HepG2 (cell line): ENCODE data around the gene PSMB9. TPM values are rescaled to one million over a fixed set of nuclear protein-coding genes. Genes with fewer than 3 reads are reported as not detected.
A peak's percentile ranks its signal among the peaks of the same experiment; 100 is the strongest.

Experiments
- CAMTA2 ChIP-seq: sonication (generic); formaldehyde crosslinking; IDR thresholded peaks from 2 replicates; pipeline ENCODE4 v1.4.0; 2020; ENCODE audit warnings: mild to moderate bottlenecking, missing genetic modification reagents, borderline replicate concordance
- MATR3 ChIP-seq: sonication (generic); formaldehyde crosslinking; IDR thresholded peaks from 2 replicates; pipeline ENCODE4 v1.4.0; 2020; ENCODE audit warnings: missing genetic modification reagents
- REL ChIP-seq: sonication (generic); formaldehyde crosslinking; conservative IDR thresholded peaks from 2 replicates; pipeline ENCODE4 v1.8.0; 2022; ENCODE audit warnings: mild to moderate bottlenecking, missing genetic modification reagents, moderate library complexity
- SRSF1 ChIP-seq: fragments of 200-400 bp; formaldehyde crosslinking; optimal IDR thresholded peaks from 2 replicates; pipeline ENCODE3; 2017; ENCODE audit warnings: mild to moderate bottlenecking, low read depth, low read length, moderate library complexity
- ZNF556 ChIP-seq: sonication (generic); formaldehyde crosslinking; IDR thresholded peaks from 2 replicates; pipeline ENCODE4 v1.4.0; 2020; ENCODE audit warnings: mild to moderate bottlenecking, missing genetic modification reagents, borderline replicate concordance
- ZNF570 ChIP-seq: sonication (generic); formaldehyde crosslinking; IDR thresholded peaks from 2 replicates; pipeline ENCODE4 v1.4.0; 2020; ENCODE audit warnings: mild to moderate bottlenecking, missing genetic modification reagents, borderline replicate concordance
- ZNF768 ChIP-seq: sonication (generic); formaldehyde crosslinking; IDR thresholded peaks from 2 replicates; pipeline ENCODE4 v1.4.0; 2020; ENCODE audit warnings: missing genetic modification reagents
- ZNF891 ChIP-seq: sonication (generic); formaldehyde crosslinking; IDR thresholded peaks from 2 replicates; pipeline ENCODE4 v1.5.0; 2020; ENCODE audit warnings: mild to moderate bottlenecking, missing genetic modification reagents
- polyA plus RNA-seq, 8 experiments: library from polyadenylated mRNA; depleted of rRNA in 3 of 8; stranded (reverse) in 7 of 8; unstranded in 1 of 8; fragments of >200 nt; fragmentation: Illumina TruSeq in 4 of 8; extraction: Trizol in 4 of 8; gene quantifications; 2 replicates each; pipeline versions ENCODE4 v1.2.1 to v1.2.3, GENCODE V29; 2011 to 2016; ENCODE audit warnings: low read depth in 4 of 8, missing spikeins in 1 of 8, mixed read lengths in 1 of 8; ENCODE audit not compliant: insufficient read depth in 1 of 8
- total RNA-seq, 5 experiments: library from RNA; depleted of rRNA; stranded (reverse); fragments of >200 nt; fragmentation: Illumina TruSeq; extraction: Trizol; gene quantifications; 2 replicates each; pipeline ENCODE4 v1.2.3, GENCODE V29; 2016; ENCODE audit warnings: low read depth in 1 of 5
- TF ChIP-seq, protein P1 (sequence below): sonication (generic); formaldehyde crosslinking; IDR thresholded peaks from 2 replicates; pipeline ENCODE4 v1.4.0; 2020; ENCODE audit warnings: missing genetic modification reagents, borderline replicate concordance
- TF ChIP-seq, protein P2 (sequence below): sonication (generic); formaldehyde crosslinking; IDR thresholded peaks from 2 replicates; pipeline ENCODE4 v1.4.0; 2020; ENCODE audit warnings: missing genetic modification reagents
- TF ChIP-seq, protein P3 (sequence below): fragments of 450-650 bp; IDR thresholded peaks from 2 replicates; pipeline ENCODE4 v1.6.1; 2016
- TF ChIP-seq, protein P4 (sequence below): sonication (generic); formaldehyde crosslinking; IDR thresholded peaks from 2 replicates; pipeline ENCODE4 v1.5.0; 2020; ENCODE audit warnings: missing genetic modification reagents
- TF ChIP-seq, protein P5 (sequence below): sonication (generic); formaldehyde crosslinking; IDR thresholded peaks from 2 replicates; pipeline ENCODE4 v1.4.0; 2020; ENCODE audit warnings: mild to moderate bottlenecking, missing genetic modification reagents

Gene PSMB9
- total and polyA plus RNA-seq, 2 of the 13 experiments (the other 11 are each of a cell fraction or from before 2014, with no cell fraction given) = 15.6 to 16.0 TPM

DNA sequence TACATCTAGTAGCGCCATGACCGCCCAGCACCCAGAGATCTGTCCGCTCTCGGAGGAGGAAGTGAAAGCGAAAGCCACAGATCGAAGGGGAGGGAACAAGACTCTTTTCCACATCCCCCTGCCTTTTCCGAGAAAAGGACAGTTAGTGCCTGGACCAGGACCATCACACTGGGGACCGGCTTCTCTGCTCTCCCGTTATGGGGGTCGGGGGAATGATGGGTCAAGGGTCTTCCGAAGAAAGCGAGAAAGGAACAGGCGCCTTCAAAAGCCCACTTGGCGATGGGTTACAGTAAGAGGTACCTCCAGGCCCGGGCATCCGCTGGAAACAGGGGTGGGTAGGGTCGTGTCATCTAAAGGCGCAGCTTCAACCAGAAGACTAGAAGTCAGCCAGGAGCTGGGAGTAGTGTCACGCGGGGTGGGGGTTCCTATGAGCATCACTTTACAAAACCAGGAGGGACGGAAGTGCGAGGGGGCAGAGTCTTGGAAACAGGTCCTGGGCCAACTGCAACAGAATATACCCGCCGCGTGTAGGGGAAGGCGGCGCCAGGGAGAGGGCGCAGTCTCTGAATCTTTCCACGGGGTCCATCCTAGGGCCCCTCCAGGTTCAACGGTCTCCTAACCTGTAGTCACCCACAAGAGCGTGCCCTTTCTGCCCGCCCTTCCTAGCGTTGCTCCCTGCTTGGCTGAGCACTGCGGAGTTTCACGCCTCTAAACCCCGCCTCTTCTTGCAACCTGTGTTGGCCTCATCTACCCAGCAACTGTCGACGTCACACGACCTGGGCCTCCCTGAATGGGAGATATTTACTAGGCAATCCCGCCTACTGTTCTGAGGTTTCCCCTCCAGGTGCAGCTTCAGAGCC is 9.8 kb upstream of the PSMB9 start, which contains the start of gene PSMB8 (continued):
- TF ChIP-seq, protein P1, sequence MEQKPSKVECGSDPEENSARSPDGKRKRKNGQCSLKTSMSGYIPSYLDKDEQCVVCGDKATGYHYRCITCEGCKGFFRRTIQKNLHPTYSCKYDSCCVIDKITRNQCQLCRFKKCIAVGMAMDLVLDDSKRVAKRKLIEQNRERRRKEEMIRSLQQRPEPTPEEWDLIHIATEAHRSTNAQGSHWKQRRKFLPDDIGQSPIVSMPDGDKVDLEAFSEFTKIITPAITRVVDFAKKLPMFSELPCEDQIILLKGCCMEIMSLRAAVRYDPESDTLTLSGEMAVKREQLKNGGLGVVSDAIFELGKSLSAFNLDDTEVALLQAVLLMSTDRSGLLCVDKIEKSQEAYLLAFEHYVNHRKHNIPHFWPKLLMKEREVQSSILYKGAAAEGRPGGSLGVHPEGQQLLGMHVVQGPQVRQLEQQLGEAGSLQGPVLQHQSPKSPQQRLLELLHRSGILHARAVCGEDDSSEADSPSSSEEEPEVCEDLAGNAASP (CRISPR knock-in tag) = 0 out of 2 replicates have a peak, but pooled peaks have one; percentile 4
- TF ChIP-seq MATR3 (no peak), SRSF1 (peak; percentile 30), ZNF891 (CRISPR knock-in tag) (peak; percentile 56), REL (no peak), ZNF556 (CRISPR knock-in tag) (0 out of 2 replicates have a peak, but pooled peaks have one; percentile 20), ZNF768 (no peak; the same call in 1 of the 2 replicates), CAMTA2 (CRISPR knock-in tag) (0 out of 2 replicates have a peak, but pooled peaks have one; percentile 75), ZNF570 (CRISPR knock-in tag) (no peak)
- TF ChIP-seq, protein P2, sequence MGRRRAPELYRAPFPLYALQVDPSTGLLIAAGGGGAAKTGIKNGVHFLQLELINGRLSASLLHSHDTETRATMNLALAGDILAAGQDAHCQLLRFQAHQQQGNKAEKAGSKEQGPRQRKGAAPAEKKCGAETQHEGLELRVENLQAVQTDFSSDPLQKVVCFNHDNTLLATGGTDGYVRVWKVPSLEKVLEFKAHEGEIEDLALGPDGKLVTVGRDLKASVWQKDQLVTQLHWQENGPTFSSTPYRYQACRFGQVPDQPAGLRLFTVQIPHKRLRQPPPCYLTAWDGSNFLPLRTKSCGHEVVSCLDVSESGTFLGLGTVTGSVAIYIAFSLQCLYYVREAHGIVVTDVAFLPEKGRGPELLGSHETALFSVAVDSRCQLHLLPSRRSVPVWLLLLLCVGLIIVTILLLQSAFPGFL = peak; percentile 5; the same call in 1 of the 2 replicates
- TF ChIP-seq, protein P3, sequence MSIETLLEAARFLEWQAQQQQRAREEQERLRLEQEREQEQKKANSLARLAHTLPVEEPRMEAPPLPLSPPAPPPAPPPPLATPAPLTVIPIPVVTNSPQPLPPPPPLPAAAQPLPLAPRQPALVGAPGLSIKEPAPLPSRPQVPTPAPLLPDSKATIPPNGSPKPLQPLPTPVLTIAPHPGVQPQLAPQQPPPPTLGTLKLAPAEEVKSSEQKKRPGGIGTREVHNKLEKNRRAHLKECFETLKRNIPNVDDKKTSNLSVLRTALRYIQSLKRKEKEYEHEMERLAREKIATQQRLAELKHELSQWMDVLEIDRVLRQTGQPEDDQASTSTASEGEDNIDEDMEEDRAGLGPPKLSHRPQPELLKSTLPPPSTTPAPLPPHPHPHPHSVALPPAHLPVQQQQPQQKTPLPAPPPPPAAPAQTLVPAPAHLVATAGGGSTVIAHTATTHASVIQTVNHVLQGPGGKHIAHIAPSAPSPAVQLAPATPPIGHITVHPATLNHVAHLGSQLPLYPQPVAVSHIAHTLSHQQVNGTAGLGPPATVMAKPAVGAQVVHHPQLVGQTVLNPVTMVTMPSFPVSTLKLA = no peak
- TF ChIP-seq, protein P4, sequence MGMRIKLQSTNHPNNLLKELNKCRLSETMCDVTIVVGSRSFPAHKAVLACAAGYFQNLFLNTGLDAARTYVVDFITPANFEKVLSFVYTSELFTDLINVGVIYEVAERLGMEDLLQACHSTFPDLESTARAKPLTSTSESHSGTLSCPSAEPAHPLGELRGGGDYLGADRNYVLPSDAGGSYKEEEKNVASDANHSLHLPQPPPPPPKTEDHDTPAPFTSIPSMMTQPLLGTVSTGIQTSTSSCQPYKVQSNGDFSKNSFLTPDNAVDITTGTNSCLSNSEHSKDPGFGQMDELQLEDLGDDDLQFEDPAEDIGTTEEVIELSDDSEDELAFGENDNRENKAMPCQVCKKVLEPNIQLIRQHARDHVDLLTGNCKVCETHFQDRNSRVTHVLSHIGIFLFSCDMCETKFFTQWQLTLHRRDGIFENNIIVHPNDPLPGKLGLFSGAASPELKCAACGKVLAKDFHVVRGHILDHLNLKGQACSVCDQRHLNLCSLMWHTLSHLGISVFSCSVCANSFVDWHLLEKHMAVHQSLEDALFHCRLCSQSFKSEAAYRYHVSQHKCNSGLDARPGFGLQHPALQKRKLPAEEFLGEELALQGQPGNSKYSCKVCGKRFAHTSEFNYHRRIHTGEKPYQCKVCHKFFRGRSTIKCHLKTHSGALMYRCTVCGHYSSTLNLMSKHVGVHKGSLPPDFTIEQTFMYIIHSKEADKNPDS (CRISPR knock-in tag) = no peak
- TF ChIP-seq, protein P5, sequence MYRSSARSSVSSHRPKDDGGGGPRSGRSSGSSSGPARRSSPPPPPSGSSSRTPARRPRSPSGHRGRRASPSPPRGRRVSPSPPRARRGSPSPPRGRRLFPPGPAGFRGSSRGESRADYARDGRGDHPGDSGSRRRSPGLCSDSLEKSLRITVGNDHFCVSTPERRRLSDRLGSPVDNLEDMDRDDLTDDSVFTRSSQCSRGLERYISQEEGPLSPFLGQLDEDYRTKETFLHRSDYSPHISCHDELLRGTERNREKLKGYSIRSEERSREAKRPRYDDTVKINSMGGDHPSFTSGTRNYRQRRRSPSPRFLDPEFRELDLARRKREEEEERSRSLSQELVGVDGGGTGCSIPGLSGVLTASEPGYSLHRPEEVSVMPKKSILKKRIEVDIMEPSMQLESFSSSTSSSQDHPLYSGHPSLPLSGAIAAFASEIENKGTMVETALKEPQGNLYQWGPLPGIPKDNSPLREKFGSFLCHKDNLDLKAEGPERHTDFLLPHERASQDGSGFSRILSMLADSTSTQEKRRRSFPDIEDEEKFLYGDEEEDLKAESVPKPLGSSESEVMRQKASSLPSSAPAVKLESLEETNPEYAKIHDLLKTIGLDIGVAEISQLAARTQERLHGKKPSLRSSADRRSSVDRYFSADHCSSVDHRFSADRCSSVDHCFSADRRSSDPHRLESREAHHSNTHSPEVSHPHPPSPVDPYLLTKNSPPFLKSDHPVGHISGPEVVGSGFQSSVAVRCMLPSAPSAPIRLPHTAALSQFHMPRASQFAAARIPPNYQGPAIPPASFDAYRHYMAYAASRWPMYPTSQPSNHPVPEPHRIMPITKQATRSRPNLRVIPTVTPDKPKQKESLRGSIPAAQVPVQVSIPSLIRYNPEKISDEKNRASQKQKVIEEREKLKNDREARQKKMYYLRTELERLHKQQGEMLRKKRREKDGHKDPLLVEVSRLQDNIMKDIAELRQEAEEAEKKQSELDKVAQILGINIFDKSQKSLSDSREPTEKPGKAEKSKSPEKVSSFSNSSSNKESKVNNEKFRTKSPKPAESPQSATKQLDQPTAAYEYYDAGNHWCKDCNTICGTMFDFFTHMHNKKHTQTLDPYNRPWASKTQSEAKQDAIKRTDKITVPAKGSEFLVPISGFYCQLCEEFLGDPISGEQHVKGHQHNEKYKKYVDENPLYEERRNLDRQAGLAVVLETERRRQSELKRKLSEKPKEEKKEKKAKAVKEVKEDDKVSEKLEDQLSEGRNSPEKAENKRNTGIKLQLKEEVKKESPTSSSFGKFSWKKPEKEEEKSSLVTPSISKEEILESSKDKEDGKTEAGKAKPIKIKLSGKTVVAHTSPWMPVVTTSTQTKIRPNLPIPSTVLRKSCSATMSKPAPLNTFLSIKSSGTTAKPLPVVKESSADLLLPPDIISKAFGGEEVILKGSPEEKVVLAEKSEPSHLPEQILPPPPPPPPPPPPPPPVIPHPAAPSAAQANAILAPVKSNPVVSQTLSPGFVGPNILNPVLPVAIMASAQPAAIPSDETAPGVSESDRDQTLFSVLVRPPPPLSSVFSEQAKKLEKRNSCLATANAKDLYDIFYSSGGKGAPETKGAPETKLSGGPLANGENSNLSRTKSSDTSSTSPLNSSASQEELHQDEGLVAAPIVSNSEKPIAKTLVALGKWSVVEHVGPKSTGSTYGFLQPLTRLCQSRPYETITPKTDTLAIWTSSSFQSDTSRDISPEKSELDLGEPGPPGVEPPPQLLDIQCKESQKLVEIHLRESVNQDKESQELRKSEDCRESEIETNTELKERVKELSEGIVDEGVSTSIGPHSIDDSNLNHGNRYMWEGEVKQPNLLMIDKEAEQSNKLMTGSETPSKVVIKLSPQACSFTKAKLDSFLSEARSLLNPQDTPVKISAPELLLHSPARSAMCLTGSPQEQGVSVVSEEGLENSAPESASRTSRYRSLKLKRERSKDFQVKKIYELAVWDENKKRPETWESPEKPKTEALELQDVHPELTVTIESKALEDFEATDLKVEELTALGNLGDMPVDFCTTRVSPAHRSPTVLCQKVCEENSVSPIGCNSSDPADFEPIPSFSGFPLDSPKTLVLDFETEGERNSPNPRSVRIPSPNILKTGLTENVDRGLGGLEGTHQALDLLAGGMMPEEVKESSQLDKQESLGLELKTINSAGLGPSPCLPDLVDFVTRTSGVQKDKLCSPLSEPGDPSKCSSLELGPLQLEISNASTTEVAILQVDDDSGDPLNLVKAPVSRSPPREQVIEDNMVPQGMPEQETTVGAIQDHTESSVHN (CRISPR knock-in tag) = no peak
